A172 (cell line): Measurements from ENCODE around the gene KNG1. TPM values are rescaled to one million over a fixed set of nuclear protein-coding genes. Genes with fewer than 3 reads are reported as not detected.

Experiments
- DNase-seq: peaks from one replicate; pipeline ENCODE4 v3.0.0-alpha.2; 2015; ENCODE audit warnings: low spot score
- total RNA-seq: library from RNA; depleted of rRNA; stranded (reverse); fragments of >200 nt; shearing (Covaris generic); gene quantifications from 2 replicates; pipeline ENCODE4 v1.2.3, GENCODE V29; 2014; rRNA removed

KNG1 gene
- total RNA-seq, 1 experiment from 2014 or later = not detected

DNA sequence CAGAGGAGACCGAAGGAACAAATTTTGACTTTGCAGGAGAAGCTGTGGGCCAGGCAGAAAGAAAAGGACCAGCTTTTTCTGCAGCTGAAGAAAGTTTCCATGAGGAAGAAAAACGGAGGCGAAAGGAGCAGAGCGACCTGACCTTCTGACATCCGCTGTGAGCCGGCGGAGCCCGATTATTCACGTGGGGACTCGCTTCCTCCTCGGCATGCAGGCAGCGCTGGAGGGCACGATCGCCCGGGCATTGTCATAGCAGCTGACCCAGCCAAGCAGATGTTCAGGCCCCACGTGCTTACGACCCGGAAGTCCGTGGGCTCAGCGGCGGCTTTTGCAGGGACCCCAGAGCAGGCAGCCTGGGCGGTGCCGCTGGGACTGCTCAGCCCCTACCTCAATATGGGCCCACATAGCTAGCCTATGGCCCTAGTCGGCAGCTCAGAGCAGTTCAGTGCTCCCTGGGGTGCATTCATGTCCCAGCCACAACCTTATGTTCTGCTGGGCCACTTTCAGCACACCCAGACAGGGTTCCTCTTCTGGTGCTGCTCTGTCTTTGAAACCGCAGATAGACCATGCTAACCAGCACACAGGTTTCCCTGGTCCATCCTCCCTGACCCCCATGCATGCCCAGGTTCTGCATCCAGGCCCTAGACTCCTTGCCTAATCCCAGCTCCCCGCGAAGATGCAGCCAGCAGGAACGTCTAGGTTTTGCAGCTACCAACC lies 55.7 kb downstream of the KNG1 start:
- DNase-seq = no peak

DNA sequence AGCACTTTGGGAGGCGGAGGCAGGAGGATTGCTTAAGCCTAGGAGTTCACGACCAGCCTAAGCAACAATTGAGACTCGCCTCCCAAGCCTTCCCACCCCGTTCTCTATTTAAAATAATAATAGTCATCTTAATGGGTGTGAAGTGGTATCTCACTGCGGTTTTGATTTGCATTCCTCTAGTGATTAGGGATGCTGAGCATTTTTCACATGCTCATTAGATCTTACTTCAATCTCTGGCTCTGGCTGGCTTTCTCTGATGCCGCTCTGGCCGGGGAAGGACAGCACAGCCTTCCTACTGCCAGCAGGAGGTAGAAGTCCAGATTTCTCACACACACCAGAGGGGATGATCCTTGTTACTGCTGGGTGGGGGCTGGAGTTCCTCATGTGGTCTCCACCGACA lies 58.8 kb downstream of the KNG1 start:
- DNase-seq = no peak

DNA sequence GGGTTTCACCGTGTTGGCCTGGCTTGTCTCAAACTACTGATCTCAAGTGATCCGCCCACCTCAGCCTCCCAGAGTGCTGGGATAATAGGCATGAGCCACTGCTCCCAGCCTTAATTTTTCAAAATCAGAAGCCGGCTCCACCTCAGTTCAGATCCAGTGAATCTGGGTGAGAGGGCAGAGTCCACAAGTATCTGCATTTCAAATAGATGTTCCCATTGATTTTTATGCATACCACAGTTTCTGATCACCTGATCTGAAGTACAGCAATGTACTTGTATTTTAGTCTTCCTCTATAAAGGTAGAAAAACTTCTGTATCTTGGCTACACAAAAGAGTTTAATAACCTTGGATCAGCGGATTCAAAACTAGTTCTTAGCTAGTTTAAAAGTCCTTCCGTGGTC lies 62.0 kb downstream of the KNG1 start:
- DNase-seq = no peak

DNA sequence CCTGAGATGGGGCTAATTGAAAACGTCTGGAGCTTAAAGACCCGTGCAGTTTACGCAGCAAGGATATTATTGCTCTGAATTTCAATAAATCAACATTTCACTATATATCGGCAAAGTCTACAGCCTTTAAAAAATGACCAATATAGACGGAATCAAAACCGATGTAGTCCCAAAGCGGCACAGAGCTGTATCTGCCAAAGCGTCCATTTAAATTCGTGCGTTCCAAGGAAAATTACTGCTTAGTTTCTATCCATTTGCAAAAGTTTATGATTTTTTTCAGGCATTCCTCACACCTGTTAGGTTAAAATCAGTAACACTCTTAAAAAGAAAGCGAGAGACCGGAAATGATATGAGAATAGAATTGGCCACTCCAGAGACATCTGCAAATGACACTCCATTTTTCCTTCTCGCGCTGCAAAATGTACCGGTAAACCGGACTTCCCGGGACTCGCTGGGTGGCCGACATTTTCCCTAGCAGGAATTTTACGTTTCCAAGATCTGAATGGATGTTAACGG lies 65.4 kb downstream of the KNG1 start:
- DNase-seq = peak; percentile 49

DNA sequence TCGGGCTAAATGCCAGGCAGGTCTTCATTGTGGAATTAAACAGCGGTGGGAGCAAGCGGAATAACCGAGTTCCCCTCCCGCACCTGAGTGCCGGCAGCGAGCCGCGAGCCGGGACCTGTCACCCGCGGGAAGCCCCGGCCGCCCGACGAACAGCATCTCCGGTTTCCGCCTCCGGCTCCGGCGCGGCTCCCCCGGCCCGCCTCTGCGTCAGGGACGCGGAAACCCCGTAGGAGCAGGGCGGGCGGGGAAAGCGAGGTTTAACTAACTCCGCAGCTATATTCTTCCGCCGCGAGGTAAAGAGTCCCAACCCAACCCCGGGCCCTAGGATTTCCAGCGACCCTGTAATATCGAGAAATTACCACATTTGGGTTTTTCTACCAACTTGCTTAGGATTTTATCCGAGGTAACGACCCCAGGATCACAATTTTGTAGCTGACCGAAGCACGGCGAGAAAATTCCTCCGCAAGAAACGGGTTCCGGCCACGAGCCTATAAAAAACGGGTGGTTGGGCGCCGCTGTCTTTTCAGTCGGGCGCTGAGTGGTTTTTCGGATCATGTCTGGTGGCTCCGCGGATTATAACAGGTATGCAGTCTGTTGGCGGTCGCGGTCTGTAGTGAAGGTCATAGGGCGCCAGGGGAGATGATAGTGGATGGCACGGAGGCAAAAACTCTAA lies 66.0 kb downstream of the KNG1 start, which contains the start of gene EIF4A2:
Gene EIF4A2, plus strand, starts transcription at position 520 of the 673 bp plus-strand sequence. Its CDS starts 34 bp downstream, at position 554.
- peak; percentile 82 for DNase-seq

DNA sequence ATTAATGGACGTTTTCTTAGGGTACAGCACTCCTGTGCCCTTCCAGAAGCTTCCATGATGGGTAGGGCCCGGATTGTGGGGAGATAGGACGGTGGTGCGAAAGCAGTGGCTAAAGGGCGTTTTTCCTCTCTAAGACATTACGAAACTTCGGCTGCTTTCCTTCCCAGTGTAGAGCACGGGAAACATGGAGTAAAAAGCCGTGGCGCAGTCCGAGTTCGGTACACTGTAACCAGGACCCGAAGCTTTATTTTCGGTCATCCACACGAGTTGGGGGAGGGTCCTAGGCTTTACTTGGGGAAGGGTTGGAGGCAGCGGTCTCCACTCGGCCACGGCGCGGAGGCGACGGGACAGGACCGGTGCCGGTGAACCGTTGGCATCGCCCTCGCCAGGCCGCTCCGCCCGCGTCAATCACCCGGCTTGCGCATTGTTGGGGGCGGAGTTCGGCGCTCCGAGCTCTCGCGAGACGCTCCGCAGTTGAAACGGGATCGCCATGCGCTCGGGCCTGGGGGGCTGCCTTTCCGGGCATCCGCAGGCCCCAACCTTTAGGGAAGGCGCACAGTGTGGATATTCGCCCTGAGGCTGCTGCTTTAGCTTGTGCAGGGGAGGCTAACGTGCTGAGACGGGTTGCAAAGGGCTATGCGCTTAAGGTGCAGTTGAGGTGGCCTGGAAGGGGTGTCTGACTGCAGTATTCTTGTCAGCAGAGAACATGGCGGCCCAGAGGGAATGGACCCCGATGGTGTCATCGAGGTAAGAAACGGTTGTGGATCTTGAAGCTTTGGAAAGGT lies 66.8 kb downstream of the KNG1 start:
- DNase-seq = peak; percentile 59

DNA sequence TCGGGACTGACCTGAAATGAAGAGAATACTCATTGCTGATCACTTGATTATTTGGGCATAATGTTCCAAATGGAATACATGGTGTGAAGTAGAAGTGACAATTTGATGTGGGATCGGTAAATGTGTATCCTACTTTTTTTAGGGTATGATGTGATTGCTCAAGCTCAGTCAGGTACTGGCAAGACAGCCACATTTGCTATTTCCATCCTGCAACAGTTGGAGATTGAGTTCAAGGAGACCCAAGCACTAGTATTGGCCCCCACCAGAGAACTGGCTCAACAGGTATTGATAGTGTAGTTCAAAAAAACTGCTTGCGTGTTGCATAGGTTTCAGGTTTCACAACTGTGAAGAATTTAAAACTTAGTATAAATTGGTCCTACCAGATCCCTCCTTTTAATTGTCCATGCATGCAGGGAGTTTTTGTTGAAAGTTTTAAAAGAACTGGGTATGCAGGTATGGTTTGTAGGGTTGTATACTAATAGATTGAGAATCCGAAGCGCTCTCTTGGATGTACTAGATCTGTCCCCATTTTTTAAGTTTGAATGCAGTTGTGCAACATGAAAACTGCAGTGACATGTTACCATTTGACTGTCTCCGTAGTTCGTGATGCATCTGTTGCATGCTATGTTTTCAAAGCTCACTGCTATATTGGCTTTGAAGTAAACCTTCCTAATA lies 67.8 kb downstream of the KNG1 start:
- no peak for DNase-seq

DNA sequence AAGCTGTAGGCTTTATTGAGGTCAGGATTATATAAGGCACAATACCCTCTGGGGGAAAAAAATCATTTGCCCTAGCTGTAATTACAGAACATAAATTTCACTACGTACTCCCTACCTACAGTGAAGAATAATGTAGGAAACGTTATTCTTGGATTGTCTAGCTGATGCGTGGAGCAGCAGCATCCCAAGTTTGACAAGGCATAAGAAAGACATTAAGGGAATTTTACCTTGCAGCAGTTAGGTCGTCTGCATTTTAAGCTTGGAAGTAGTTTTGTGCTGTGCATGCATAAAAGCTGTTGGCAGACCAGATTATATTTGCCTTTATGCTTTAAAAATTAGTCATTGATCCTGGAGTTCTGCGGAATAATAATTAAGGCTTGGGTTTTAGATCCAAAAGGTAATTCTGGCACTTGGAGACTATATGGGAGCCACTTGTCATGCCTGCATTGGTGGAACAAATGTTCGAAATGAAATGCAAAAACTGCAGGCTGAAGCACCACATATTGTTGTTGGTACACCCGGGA lies 68.4 kb downstream of the KNG1 start:
- no peak for DNase-seq

DNA sequence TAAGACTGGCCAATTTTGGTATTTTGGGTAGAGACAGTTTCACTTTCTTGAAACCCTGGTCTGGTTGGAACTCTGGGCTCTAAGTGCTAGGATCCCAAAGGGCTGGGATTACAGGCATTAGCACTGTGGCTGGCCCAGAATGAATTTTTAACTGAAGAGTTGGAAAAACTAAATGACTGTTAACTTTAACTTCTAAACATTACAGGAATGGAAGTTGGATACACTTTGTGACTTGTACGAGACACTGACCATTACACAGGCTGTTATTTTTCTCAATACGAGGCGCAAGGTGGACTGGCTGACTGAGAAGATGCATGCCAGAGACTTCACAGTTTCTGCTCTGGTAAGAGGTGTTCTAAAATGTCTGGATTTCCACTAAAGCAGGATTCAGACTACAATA lies 69.8 kb downstream of the KNG1 start:
- DNase-seq = no peak

DNA sequence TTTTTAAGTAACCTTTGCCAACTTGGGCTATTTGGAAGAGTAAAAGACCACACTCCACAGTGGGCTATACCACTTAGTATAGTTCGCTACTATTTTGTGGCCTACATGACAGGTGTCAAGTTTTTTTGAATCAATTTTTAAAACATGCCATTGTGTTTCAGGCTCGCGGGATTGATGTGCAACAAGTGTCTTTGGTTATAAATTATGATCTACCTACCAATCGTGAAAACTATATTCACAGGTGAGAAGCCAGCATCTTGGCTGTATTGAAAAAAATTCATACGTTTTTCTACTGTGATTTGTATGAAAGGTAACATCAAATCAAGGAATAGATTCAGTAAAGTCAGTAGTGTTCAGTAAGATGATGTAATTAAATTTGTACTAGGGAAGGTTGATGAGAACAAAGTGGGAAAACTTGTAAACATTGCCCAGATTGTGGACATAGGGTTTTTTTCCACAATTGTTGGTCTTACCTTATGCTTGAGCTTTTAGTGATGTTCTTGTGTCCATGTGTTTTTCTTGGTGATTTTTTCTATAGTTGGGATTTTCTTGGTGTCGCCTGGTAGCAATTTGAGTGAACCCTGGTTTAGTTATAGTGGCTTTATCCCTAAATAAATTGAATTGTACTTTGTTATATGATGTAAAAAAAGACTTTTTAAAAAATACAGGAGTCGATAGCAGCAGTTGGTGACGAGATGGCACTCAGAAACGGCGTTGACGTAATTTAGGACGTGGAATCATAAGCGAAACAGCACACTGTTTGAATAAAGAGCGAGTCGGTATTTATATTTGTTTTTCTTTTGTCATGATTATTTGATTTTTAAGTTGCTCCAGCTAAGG lies 70.7 kb downstream of the KNG1 start:
- DNase-seq = no peak

DNA sequence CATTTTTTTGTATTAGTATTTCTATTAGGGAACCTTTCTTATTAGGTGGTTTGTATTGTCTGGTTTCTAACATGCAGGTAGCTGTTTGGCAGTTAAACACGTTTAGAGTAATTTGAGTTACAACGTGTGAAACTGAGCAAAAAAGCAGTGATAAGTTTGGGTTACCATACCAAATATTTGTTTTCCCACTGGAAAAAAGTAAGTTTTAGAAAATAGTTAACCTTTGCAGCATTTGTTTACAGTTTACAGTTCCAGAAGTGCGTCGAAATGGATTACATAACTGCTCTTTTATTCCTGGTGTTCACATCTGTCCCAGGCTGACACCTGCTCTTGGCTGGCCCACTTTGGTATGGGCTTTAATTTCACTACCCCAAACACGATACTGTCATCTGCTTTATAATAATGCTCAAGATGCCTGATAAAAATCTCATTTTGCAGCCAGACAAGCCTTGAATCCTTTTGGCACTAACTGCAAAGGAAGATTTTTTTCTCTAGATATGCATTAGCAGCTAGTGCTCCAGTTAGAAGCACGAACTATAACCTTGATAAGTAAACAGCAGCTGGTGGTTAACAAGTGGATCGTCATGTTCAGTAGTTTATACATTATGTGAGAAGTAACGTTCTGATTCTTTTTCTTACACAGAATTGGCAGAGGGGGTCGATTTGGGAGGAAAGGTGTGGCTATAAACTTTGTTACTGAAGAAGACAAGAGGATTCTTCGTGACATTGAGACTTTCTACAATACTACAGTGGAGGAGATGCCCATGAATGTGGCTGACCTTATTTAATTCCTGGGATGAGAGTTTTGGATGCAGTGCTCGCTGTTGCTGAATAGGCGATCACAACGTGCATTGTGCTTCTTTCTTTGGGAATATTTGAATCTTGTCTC lies 71.6 kb downstream of the KNG1 start:
- DNase-seq = no peak

DNA sequence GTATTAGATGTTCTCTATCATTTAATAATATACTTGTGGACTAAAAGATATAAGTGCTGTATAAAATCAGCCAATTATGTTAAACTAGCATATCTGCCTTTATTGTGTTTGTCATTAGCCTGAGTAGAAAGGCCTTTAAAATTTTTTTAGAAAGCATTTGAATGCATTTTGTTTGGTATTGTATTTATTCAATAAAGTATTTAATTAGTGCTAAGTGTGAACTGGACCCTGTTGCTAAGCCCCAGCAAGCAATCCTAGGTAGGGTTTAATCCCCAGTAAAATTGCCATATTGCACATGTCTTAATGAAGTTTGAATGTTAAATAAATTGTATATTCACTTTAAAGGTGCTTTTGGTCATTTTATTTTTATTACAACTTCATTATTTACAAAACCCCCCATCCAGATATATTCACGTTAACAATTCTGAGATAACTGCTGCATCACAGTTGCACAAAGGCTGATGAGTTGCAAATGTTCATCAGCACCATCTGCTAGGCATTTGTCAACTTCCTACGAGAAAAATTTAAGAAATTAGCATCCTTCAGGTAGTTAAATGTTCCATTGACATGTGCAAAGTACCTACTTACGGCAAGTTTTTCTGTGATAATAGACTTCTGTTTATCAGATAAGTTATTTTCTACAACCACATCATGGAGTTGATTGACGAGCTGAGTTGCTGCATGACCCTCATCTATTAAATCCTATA lies 72.5 kb downstream of the KNG1 start:
- DNase-seq = no peak

DNA sequence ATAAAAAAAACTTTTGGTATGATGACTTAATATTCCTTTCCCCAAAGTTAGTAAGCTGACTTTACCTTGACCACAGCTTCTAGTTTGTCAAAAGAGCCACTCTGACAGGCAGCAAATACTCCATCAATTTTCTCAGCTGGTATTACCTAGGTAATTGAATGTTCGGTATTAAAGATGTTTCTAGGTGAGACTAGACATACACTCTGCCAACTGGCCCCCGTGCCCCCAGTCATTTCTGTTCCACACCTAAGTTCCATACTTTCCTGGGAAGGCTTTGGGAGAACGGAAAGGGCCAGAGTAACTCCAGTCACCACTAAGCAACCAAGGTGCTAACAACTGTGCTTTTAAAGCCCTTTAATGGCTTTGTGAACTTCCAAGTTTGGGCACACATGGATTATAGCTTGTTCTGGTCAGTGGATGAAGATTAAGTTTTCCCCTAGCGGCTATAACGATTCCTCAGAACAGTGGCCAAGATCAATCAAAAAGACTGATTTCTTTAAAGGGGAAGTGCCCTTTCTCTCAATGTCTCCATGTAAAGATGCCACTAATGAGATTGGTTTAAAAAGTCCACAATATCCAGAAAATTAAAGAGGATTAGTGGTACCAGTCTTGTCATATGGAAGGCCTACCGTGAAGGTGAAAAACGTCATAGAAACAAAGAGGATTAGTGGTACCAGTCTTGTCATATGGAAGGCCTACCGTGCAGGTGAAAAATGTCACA lies 73.3 kb downstream of the KNG1 start:
- DNase-seq = peak; percentile 34

Other genes starting within 250 kb of the KNG1 start
- gene CRYGS, start 173.0 kb upstream of the KNG1 start, total RNA-seq = 0.24 and 0.31 TPM in 2 replicates
- 10.2 and 19.6 TPM in 2 replicates for gene TBCCD1, start 150.0 kb upstream of the KNG1 start, total RNA-seq
- 175 and 202 TPM in 2 replicates for gene DNAJB11, start 146.6 kb upstream of the KNG1 start, total RNA-seq
- not detected in 2 replicates for gene AHSG, start 104.3 kb upstream of the KNG1 start, total RNA-seq
- gene FETUB, start 77.0 kb upstream of the KNG1 start, total RNA-seq = 0.45 TPM in 1 of 2 replicates, not detected in the other
- gene HRG, start 51.3 kb upstream of the KNG1 start, total RNA-seq = not detected in 2 replicates
- 384 and 473 TPM in 2 replicates for gene EIF4A2, start 66.2 kb downstream of the KNG1 start, total RNA-seq
- gene RFC4, start 89.1 kb downstream of the KNG1 start, total RNA-seq = 141 and 172 TPM in 2 replicates
- not detected in 2 replicates for gene ADIPOQ, start 125.4 kb downstream of the KNG1 start, total RNA-seq
- gene ST6GAL1, start 213.2 kb downstream of the KNG1 start, total RNA-seq = 5.3 and 9.4 TPM in 2 replicates